Measurements from ENCODE around the gene SEC14L3.
A peak's percentile ranks its signal among the peaks of the same experiment; 100 is the strongest.

SEC14L3 gene

GRCh38 chr22:30432096-30432495, 39.7 kb downstream of the SEC14L3 start:
- TF ChIP-seq, protein P1, sequence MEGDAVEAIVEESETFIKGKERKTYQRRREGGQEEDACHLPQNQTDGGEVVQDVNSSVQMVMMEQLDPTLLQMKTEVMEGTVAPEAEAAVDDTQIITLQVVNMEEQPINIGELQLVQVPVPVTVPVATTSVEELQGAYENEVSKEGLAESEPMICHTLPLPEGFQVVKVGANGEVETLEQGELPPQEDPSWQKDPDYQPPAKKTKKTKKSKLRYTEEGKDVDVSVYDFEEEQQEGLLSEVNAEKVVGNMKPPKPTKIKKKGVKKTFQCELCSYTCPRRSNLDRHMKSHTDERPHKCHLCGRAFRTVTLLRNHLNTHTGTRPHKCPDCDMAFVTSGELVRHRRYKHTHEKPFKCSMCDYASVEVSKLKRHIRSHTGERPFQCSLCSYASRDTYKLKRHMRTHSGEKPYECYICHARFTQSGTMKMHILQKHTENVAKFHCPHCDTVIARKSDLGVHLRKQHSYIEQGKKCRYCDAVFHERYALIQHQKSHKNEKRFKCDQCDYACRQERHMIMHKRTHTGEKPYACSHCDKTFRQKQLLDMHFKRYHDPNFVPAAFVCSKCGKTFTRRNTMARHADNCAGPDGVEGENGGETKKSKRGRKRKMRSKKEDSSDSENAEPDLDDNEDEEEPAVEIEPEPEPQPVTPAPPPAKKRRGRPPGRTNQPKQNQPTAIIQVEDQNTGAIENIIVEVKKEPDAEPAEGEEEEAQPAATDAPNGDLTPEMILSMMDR (IDR thresholded peaks at IDR 0.05; ENCODE audit: insufficient read depth, low read depth, low read length, missing control alignments) = no peak
- no peak for DNase-seq (ENCODE audit: low read depth)
- no peak overlapping the region for H3K4me3 ChIP-seq (ENCODE audit: low read depth, low read length)

- no peak for DNase-seq (ENCODE audit: low read depth)
- TF ChIP-seq, protein P1 (IDR thresholded peaks at IDR 0.05; ENCODE audit: insufficient read depth, low read depth, low read length, missing control alignments) = no peak
- no peak overlapping the region for H3K4me3 ChIP-seq (ENCODE audit: low read depth, low read length)
Observed at GRCh38 chr22:30430933-30431332, 40.9 kb downstream of the SEC14L3 start.

- TF ChIP-seq, protein P1 (IDR thresholded peaks at IDR 0.05; ENCODE audit: insufficient read depth, low read depth, low read length, missing control alignments) = no peak
- DNase-seq (ENCODE audit: low read depth) = no peak
- no peak overlapping the region for H3K4me3 ChIP-seq (ENCODE audit: low read depth, low read length)
Observed at GRCh38 chr22:30429887-30430286, 41.9 kb downstream of the SEC14L3 start.

DNA sequence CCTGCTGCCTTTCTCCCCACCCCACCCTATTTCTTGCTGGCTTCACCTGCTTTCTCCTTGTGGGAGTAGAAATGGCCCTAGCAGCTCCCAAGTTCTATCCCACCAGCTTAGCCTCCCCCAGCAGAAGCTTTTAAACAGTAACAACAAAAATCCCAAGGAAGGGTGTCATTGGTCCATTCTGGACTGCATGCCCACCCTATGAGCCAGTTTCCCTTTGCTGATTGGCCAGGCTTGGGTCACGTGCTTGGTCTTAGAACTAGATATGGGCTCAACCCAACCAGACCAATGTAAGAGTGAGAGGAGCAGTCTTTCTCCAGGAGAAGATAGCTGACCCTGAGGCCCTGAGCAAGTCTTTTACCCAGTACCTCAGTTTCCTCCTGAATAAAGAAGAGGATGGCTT, 43.9 kb downstream of the SEC14L3 start:
- TF ChIP-seq, protein P1 (IDR thresholded peaks at IDR 0.05; ENCODE audit: insufficient read depth, low read depth, low read length, missing control alignments) = no peak
- peak; percentile 23 for DNase-seq (ENCODE audit: low read depth)
- no peak overlapping the region for H3K4me3 ChIP-seq (ENCODE audit: low read depth, low read length)

- peak overlapping the region; percentile 64 for H3K4me3 ChIP-seq (ENCODE audit: low read depth, low read length)
- TF ChIP-seq, protein P1 (IDR thresholded peaks at IDR 0.05; ENCODE audit: insufficient read depth, low read depth, low read length, missing control alignments) = peak; percentile 76
- DNase-seq (ENCODE audit: low read depth) = peak; percentile 91
Observed at GRCh38 chr22:30426388-30427353, 45.1 kb downstream of the SEC14L3 start.

- DNase-seq (ENCODE audit: low read depth) = peak; percentile 83
- peak within 1 kb of the TSS; percentile 64 for H3K4me3 ChIP-seq (ENCODE audit: low read depth, low read length)
- TF ChIP-seq, protein P1 (IDR thresholded peaks at IDR 0.05; ENCODE audit: insufficient read depth, low read depth, low read length, missing control alignments) = no peak
Observed at GRCh38 chr22:30425616-30426387, 46.0 kb downstream of the SEC14L3 start, which contains the start of gene MTFP1. TSS of gene MTFP1 (plus strand) at chr22:30425768. CDS start at chr22:30425880, 112 bp downstream.

All from GM12865 (cell line).